GM12874 (cell line): ENCODE measurements around the gene COL18A1.

ENCODE experiments used
- TF ChIP-seq, protein P1 (sequence below): IDR thresholded peaks from 2 replicates; pipeline ENCODE4 v1.5.1; 2011; ENCODE audit warnings: low read depth, mild to moderate bottlenecking, control low read depth, low read length, moderate library complexity; ENCODE audit not compliant: insufficient read depth

COL18A1 gene

DNA sequence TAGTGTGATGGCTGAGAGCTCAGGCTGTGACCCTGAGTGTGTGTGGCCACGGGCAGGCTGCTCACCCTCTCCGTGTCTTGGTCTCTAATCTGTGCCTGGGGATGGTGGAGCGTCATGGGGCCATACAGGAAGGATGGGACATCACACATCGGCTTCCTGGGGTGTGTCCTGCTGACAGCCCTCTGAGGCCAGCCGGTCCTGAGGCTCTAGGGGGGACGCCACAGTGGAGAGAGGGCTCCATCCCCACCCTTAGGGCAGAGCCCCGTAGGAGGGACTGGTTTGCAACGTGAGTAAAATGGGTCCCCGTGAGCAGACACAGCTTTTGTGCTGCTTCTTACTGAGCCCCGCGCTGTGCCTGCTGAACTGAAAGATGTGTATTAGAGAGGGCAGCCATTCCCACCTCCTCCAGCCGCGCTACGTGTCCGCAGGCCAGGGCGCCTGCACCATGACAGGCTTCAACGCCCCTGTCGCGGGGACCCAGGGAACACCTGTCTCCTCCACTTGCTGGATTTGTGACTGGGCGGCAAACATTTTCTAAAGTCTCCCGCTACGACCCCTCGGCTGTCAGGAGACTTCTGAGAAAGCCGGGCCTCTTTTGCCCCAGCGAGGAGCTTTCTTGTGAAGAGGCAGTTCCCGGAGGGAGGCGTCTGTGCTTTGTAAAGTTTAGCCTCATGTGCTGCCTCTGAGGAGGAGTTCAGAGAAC lies 8.1 kb downstream of the COL18A1 start:
- TF ChIP-seq, protein P1, sequence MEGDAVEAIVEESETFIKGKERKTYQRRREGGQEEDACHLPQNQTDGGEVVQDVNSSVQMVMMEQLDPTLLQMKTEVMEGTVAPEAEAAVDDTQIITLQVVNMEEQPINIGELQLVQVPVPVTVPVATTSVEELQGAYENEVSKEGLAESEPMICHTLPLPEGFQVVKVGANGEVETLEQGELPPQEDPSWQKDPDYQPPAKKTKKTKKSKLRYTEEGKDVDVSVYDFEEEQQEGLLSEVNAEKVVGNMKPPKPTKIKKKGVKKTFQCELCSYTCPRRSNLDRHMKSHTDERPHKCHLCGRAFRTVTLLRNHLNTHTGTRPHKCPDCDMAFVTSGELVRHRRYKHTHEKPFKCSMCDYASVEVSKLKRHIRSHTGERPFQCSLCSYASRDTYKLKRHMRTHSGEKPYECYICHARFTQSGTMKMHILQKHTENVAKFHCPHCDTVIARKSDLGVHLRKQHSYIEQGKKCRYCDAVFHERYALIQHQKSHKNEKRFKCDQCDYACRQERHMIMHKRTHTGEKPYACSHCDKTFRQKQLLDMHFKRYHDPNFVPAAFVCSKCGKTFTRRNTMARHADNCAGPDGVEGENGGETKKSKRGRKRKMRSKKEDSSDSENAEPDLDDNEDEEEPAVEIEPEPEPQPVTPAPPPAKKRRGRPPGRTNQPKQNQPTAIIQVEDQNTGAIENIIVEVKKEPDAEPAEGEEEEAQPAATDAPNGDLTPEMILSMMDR = no peak

DNA sequence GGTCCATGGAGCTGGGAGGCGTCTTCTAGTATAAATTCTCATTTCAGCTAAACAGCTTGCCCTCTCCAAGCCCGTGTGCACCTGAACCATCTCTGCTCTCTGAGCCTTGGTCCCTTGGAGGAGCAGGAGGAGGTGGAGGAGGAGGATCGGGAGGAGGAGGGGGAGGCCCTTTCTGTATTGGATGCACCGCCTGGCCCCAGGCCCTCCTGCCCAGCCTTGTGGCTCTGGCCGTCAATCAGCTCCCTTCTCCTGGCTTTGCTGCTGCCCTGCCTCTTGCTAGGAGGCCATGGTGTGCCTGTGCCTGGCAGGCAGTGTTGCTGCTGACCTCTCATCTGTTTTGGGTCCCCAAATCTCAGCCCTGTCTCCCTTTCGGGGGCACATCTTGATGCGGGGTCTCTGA lies 9.0 kb downstream of the COL18A1 start:
- TF ChIP-seq, protein P1 = no peak

DNA sequence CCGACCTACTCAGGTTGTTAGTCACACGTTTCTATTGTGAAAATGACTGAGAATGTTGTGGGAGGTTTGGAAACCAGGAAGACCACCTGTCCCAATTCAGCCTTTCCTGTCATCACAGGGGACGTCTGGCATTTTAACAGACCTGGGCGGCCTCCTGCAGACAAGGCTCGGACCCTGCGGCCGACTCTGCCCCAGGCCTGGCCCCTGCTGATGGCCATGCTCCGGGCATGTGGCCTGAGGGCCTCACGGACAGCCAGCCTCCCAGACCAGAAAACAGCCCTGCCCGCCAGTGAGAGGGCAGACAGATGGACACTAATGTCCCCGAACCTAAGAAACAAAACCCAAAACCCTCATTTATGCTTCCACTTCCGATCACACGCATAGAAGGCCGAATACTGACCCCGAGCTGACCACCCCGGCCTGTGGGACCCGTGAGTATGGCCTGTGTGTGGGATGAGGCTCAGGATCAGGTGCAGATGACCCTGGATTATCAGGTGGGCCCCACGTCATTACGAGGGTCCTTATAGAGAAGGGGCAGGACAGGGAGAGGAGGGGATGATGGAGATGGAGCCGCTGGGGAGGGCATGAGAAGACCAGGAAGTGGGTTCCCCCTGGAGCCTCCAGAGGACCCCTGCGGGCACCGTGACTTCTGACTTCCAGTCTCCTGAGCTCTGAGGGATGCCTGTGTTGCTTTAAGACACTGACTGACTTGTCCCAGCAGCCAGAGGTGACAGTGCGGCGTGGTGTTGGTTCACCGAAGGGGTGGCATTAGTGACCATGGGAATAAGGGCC lies 9.6 kb downstream of the COL18A1 start:
- TF ChIP-seq, protein P1 = no peak

DNA sequence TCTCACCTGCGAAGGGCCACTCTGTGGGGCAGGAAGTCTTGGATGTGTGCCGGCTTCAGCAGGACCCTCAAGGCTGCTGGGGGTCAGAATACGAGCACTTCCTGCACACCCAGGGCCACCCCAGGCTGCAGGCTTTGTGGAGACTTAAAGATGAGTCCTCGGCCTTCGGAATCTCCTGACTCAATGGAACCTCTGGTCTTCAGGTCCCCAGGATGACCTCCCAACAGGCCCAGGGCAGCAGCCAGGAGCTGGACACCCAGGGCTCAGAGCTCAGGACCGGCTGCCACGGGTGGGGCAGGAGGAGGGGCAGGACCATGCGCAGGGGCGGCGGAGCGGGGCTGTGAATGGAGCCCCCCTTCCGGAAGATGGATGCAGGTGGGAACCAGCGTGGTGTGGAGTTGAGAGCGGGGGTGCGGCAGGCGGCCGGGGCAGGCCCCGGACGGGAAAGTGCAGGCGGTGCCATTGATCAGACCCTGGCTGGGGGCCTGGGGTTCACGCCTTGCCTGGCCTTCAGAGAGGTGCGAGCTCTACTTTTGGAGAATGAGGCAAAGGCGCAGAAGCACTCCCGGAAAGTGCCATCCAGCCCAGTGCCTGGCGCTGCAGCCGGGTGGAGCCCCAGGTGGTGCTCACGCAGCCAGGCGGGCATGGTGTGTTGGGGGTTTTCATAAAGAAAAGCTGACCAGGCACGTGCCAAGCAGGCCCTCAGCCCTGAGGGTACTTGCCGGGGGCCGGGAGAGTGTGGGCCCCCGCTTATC lies 10.4 kb downstream of the COL18A1 start:
- TF ChIP-seq, protein P1 = no peak

DNA sequence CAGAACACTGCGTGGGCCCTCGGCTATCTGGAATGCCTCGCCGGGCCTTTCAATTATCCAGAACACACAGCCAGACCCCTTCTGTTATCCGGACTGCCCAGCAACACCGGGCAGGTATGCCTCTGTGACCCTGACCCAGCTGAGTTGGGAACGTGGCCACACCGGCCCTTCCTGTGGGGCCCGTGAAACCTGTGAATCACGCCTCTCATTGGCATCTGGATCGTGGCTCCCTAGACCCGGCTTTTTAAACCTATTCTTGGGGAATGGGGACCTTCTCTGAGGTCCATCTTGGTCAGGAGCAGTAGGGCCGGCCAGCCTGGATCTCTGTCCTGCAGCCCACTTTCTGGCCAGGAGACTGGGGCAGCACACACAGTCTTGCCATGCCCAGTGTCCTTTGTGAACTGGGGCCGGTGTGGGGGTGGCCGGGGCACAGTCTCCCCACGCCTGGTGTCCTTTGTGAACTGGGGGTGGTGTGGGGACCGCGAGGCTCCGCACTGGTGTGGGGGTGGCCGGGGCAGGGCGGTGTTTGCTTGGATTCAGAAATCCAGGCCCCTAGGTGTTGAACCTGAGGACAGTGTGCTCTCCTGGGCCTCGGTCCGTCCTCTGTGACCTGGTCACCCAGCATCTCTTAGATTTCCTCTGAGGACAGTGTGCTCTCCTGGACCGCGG lies 11.1 kb downstream of the COL18A1 start:
- TF ChIP-seq, protein P1 = no peak

DNA sequence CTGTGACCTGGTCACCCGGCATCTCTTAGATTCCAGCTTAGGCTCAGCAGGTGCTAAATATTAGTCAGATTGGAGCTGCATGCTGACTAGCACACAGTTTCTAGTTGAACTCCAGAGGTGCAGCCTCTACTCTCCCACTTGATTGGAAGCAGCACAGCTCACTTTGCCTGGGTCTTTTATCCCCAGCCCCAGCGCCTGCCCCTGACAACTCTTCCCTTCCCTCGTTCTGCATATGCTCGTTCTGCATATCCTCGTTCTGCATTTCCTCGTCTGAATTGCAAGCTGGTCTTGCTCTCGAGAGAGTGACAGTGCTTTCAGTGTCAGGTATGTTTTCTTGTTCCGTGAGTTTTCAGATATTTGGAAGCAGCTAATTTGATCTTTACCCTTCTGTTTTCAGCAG lies 11.7 kb downstream of the COL18A1 start:
- TF ChIP-seq, protein P1 = no peak
